HL-60 (cell line): ENCODE results near the gene RNLS.

Source experiments
- DNase-seq, 2 experiments: peaks; one replicate each; pipeline ENCODE4 v3.0.0-alpha.2; 2010 to 2020; ENCODE audit warnings: low read depth in 1 of 2, low spot score in 1 of 2
- H3K27ac ChIP-seq: fragments of 250-450 bp; sonication (Bioruptor Pico); replicated peaks from 2 replicates; pipeline ENCODE4 v1.5.1; 2020; ENCODE audit warnings: mild to moderate bottlenecking, moderate library complexity
- H3K27me3 ChIP-seq: fragments of 250-450 bp; sonication (Bioruptor Pico); 2 replicates; pipeline ENCODE4 v1.5.1; 2021; ENCODE audit warnings: mild to moderate bottlenecking, moderate library complexity; ENCODE audit not compliant: insufficient read depth, poor library complexity, severe bottlenecking
- H3K4me3 ChIP-seq: replicated peaks from 2 replicates; pipeline ENCODE4 v1.5.1; 2011; ENCODE audit warnings: mild to moderate bottlenecking, control low read depth, low read length; ENCODE audit not compliant: insufficient read depth
- CTCF ChIP-seq: IDR thresholded peaks from one replicate; pipeline ENCODE4 v1.5.1; 2011; ENCODE audit warnings: low read length, control low read depth, inconsistent platforms; ENCODE audit not compliant: insufficient read depth
- GABPA ChIP-seq: IDR thresholded peaks from 2 replicates; pipeline ENCODE4 v1.6.1; 2012; ENCODE audit warnings: low read depth
- POLR2AphosphoS5 ChIP-seq: IDR thresholded peaks from 2 replicates; pipeline ENCODE4 v1.6.1; 2012; ENCODE audit warnings: low read depth
- REST ChIP-seq: IDR thresholded peaks from 2 replicates; pipeline ENCODE4 v1.6.1; 2012; ENCODE audit warnings: low read depth; ENCODE audit not compliant: insufficient replicate concordance
- SPI1 ChIP-seq: IDR thresholded peaks from 2 replicates; pipeline ENCODE4 v1.6.1; 2012; ENCODE audit warnings: low read depth, mild to moderate bottlenecking, borderline replicate concordance

Gene RNLS

DNA sequence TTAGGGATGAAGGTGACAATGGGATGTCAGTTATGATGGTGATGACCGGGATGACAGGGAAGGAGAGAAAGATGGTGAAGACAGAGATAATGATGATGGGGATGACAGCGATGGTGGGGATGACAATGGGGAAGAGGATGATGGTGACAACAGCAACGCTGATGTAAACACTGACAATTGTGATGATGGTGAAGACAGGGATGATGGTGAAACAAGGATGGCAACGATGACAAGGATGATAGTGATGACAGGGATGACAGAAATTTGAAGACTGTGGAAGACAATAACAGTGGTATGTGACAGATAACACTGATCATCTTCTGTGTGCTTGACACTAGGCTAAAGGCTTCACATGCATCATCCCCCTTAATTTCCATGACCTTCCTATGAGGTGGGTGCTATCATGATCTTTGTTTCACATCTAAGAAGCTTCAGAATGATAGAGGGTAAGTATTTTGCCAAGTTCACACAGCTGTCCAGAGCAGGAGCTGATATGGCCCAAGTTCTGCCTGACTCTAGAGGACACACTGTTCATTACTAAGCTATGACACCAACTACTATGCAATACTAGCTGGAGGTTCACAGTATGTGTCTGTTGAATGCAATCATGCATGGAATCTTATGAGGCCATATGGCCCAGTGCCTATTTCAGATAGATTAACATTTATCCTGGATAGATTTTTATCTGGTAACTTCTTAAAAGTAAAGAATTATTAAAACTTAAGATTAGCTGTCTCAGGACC lies 105.6 kb downstream of the RNLS start:
- Histone ChIP-seq H3K4me3 (no peak overlapping the region), H3K27ac (no peak overlapping the region), H3K27me3 (no peaks in the 10 kb centered on the region)
- no peak for TF ChIP-seq GABPA
- TF ChIP-seq SPI1, result no peak
- no peak for TF ChIP-seq CTCF
- TF ChIP-seq REST, result no peak
- no peak for TF ChIP-seq POLR2AphosphoS5
- DNase-seq, result no peak

DNA sequence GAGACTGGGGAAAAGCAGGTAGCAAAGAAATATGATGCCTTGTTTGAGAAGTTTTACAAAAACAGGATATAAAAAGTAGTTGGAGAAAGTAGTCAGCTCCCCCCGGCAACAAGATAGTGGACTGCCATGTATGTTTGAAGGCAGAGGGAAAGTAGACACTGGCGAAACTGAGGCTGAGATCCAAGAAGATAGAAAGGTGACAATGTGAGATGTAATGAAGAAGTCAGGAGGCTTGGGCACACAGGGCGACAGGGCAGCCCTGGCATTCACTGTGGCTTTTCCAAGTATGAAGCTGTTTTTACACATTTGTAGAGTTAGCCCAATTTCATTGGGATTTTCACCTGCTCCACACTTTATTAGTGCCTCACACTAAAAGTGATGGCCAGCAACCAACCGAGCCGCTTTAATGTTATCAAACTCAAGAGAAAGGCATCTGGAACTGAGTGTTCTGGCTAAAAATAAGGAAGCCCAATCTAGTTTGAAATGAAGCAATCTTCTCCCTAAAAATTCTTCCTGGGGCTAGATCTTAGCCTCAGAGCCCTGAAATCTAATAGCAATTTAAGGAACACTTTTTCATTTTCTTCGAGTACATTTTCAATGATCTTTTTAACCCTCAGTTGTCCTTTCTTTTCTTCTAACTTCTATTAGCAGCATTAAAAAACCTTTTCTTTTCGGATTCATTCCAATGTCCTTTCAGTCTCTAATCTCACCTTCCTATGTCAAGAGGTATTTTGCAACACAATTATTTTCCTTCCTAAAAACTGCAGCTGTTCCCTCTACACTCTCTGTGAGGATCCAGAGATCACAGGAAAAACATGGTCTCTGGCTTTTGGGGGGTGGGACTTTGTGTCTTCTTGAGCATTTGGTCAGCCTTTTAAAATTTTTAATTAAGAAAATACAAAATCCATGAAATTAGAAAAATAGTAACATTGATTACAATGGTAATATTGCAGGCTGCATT lies 108.0 kb downstream of the RNLS start:
- Histone ChIP-seq H3K27me3 (no peaks in the 10 kb centered on the region), H3K4me3 (no peak overlapping the region), H3K27ac (no peak overlapping the region)
- no peak for DNase-seq
- TF ChIP-seq REST (no peak), POLR2AphosphoS5 (no peak), CTCF (no peak), GABPA (no peak), SPI1 (no peak)

GRCh38 chr10:88473989-88474883 lies 108.9 kb downstream of the RNLS start:
- H3K27ac ChIP-seq, result no peak overlapping the region
- H3K27me3 ChIP-seq, result no peaks in the 10 kb centered on the region
- DNase-seq, result no peak
- no peak for TF ChIP-seq REST
- TF ChIP-seq GABPA, result no peak
- no peak for TF ChIP-seq SPI1
- TF ChIP-seq CTCF, result no peak
- no peak for TF ChIP-seq POLR2AphosphoS5
- H3K4me3 ChIP-seq, result no peak overlapping the region
